Amygdala (tissue), 56 donors: ENCODE results near the gene RAB36.
A peak's percentile ranks its signal among the peaks of the same experiment; 100 is the strongest.

Experiments used
- DNase-seq, 56 donors: peaks; one replicate each; lab custom pipeline; 2025; lab: John Stamatoyannopoulos, UW

Gene RAB36

GRCh38 chr22:23119494-23120414, 25.5 kb upstream of the RAB36 start:
- DNase-seq, result peak in 1 of 56 donors; percentile 21

- DNase-seq, result no peak
These were observed 24.8 kb upstream of the RAB36 start for GRCh38 chr22:23120415-23120899.

GRCh38 chr22:23121000-23121421, 24.3 kb upstream of the RAB36 start:
- DNase-seq, result no peak

- DNase-seq, result peak in 13 of 56 donors; percentile 25 to 59 (median 35)
These were observed 23.9 kb upstream of the RAB36 start for GRCh38 chr22:23121424-23121823.

GRCh38 chr22:23122216-23122957, 22.9 kb upstream of the RAB36 start:
- peak in 18 of 56 donors; percentile 26 to 71 (median 50) for DNase-seq

GRCh38 chr22:23122992-23123803, 22.1 kb upstream of the RAB36 start:
- no peak for DNase-seq

GRCh38 chr22:23123804-23124254, 21.4 kb upstream of the RAB36 start:
- no peak for DNase-seq

- no peak for DNase-seq
These were observed 20.4 kb upstream of the RAB36 start for GRCh38 chr22:23124611-23125511.

GRCh38 chr22:23125512-23126103, 19.7 kb upstream of the RAB36 start:
- no peak for DNase-seq

- DNase-seq, result no peak
These were observed 18.9 kb upstream of the RAB36 start for GRCh38 chr22:23126165-23127054.

- DNase-seq, result no peak
These were observed 18.1 kb upstream of the RAB36 start for GRCh38 chr22:23127055-23127756.

GRCh38 chr22:23127788-23128187, 17.5 kb upstream of the RAB36 start:
- DNase-seq, result no peak

GRCh38 chr22:23128269-23129108, 16.8 kb upstream of the RAB36 start:
- peak in 55 of 56 donors; percentile 26 to 91 (median 77) for DNase-seq

- DNase-seq, result no peak
These were observed 16.1 kb upstream of the RAB36 start for GRCh38 chr22:23129149-23129548.

GRCh38 chr22:23130697-23131096, 14.6 kb upstream of the RAB36 start:
- DNase-seq, result no peak

- no peak for DNase-seq
These were observed 13.3 kb upstream of the RAB36 start for GRCh38 chr22:23131931-23132330.
